Inferior parietal cortex (tissue), 1 donor: ENCODE results near the gene DAPK2.

Experiments used
- DNase-seq: peaks from one replicate; pipeline ENCODE4 v3.0.0-alpha.2; 2016; ENCODE audit errors: extremely low spot score

The DAPK2 gene

DNA sequence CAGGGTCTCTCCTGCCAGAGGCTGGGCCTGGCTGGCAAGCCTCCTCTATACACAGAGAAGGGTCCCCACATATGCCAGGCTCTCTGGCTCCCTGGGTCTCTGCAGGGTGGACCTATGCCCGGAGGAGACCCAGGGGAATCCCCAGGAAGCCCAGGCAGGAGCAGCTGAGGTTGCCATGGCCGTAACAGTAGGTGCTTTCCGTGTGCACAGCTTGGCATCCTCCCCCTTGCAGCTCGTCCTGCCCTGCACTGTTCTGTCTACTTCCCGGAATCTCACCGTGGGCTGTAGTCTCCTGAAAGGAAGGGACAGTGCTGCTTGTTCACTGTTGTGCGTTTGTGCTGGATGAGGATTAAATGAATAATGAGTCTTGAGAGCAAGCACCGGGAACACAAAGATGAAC, 47.8 kb downstream of the DAPK2 start:
- DNase-seq: no peak

DNA sequence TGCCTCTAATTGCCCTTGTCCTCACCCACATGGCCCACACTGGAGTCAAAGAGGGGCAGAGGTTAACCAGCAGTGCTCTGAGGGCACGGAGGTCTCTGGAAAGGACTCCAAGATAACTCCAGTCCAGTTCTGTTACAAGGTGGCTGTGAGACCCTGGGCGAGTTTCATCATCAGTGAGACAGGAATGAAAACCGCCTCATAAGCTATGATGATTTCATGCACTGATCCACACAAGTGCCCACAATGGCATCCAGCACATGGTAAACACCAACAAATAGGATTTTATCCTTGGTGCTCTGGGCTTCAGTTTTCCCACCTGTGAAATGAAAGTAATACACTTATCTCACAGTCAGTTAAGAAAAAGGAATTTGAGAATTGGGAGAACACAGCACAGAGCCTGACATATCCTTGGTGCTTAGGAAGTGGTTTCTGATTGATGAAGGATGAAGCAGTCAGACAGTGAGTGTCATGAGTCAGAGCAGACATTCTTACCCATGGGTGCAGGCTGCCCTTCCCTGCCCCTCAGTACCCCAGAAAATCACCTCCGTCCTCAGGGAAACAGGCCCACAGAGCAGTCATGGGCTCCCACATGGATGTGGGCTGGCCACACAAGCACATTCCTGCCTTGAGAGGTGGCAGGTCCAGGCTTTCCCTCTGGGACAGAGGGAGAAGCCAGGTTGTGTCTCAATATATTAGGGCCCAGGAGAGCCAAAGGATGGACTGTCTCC, 48.4 kb downstream of the DAPK2 start:
- no peak for DNase-seq

DNA sequence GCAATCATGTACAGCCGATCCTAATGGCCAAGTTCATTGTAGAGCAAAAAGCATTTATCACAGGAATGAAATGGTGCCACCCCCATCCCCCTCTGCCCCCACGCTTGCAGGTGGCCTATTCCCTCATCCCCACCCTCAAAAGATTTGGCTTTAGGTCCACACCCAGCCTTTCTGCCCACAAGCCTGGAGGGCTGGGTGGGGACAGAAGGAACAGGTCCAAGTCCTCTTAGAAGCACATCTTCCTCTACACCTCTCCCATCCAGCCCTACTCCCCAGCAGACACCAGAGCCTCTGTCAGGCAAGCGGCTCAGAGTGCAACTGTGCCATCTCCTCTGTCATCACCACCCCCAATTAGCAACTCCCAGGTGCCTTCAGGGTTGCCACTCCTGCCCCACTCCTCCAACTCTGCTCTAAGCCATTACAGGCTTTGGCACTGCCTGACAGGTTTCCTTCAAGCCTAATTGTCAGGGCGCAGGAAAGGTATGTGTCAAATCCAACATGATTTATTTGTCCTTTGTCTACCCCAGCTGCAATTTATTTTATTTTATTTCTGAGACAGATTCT, 49.4 kb downstream of the DAPK2 start:
- no peak for DNase-seq

GRCh38 chr15:63995789-63996188, 50.5 kb downstream of the DAPK2 start:
- DNase-seq: no peak

DNA sequence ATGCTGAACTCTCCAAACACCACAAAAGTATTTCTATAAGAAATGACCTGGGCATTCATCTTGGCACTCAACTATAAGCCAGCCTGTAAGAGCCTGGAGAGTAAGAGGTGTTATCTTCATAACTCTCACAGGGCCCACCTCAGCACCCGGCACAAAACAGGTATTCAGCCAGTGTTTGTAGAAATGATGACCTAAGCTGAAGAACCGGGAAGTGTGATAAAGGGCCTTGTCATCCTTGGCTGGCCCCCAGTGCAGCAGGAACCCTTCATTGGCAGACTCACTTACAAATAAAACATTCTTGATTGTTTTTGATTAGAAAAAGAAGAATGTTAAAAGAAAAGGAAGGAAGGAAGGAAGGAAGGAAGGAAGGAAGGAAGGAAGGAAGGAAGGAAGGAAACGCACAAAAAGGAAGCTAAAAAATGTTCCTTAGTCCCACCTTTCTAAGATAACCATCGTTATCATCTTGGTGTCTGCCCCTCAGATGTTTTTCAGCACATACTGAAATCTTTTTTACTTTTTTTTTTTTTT, 52.1 kb downstream of the DAPK2 start:
- no peak for DNase-seq

GRCh38 chr15:63992300-63992699, 54.0 kb downstream of the DAPK2 start:
- no peak for DNase-seq

GRCh38 chr15:63991706-63992105, 54.6 kb downstream of the DAPK2 start:
- DNase-seq: no peak

DNA sequence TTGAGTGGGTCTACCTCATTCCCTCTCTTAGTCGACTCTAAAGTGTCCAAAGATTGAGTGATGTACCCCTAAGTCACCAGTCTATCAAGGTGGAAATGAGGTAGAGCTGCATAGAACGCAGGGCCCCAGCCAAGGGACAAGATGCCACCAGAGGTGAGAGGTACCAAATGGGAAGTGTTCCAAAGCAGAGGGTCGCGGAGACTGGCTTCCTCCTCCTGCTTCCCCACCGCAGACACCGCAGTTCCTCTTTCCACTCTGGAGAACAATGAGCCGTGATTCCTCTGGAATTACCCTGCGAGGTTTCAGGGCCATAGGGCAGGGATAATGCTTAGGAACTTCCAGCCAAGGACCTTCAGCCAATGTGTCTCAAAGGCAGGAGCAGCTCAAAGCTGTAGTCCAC, 55.8 kb downstream of the DAPK2 start:
- no peak for DNase-seq

GRCh38 chr15:63987796-63988378, 58.4 kb downstream of the DAPK2 start:
- no peak for DNase-seq

DNA sequence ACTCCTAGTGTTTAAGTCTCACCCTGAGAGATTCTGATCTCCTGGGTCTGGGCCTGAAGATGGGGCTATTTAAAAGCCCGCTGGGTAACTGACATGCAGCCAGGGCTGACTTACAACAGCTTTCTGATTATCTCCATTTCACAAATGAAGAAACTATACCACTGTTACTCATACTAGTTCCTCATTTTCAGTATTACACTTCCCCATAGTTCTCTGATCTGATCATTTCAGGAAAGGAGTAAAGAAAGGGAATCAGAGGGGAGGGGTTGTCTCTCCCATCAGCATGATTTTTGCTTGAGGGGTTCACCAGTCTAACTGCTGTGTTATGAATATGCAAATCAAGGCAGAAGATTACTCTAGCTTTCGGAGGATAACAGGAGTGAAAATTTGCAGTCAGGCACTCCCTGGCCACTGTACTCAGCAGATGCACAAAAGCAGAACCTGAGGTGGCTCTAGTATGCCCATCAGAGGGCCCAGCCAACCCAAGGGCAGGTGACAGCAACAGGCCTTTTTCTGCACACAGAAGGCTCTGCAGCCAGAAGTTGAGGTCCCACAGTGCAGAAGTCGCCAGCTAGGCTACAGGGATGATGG, 59.4 kb downstream of the DAPK2 start:
- no peak for DNase-seq

- no peak for DNase-seq
Measured at GRCh38 chr15:63986185-63986680, 60.1 kb downstream of the DAPK2 start.

- DNase-seq: no peak
Measured at GRCh38 chr15:63985221-63986184, 60.8 kb downstream of the DAPK2 start.

DNA sequence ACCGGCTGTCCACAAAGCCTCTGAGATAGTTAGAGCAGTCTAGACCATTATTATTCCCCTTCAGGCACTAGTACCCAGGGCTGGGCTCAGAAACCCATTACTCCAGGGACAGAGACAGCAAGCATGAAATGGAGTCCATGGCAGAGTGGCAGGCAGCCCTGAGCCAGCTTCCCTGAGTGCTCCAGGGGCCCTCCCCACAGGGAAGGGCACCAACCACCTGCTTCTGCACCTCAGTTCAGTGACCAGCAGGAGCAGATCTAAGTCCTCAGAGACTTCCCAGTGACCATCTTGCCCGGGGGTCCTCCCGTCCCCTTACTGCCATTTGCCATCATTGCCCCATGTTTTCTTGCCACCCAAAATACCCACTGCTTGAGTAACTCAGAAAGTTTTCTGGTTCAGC, 62.0 kb downstream of the DAPK2 start:
- no peak for DNase-seq

DNA sequence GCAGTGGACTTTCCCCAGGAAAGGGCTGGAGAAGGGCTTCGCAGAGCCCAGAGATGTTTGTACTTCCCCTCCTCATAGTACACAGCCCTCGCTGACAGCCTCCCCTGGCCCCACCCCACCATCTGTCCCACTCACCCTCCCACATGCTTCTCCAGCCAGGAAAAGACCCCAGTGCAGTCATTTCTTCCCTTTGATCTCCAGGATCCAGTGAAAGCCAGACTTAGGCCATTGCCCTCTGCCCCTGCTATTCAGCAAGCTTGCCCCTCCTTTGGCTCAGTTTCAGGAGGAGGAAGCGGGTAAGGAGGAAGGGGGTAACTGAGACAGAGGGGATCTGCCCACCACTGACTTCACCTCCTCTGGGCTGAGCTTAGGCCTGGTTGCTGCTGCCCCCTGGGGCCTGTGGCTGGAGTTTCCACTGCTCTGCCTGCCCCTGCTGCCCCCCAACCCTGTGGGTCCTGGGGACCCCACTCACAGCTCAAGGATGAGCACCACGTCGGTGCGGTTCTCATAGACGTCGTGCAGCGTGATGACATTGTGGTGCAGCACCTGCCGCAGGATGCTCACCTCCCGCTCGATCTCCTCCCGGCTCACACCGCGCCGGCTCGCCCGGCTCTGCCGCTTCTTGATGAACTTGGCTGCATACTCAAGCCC, 63.1 kb downstream of the DAPK2 start:
- DNase-seq: no peak

- no peak for DNase-seq
Measured at GRCh38 chr15:63982381-63982854, 63.9 kb downstream of the DAPK2 start.

DNA sequence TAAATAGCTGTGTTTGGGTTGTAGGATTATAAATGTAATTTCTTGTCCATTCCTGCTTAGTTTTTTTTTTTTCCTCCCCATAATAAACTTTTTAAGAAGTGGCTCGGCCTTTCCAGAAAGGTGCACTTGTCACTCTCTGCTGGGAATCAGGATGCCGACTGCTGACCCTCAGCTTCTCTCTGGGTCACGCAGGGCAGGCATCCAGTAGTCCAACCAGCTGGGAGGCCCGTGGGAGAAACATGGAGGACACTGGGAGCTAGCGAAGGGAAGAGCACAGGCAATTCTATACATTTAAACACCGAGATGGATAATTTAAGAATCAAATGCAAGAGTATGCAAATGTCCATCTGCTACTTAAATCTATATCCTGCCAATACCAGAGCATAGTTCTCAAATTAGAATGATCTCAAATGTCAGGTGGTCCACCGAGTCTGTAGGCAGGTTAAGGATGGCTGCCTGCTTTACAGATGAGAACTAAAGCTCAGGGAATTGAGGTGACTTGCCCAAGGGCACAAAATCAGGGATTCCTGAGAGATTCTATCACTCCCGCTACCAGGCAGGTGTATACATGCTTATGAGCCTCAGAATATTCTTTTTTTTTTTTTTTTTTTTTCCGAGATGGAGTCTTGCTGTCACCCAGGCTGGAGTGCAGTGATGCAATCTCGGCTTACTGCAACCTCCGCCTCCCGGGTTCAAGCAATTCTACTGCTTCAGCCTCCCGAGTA, 64.5 kb downstream of the DAPK2 start:
- no peak for DNase-seq

GRCh38 chr15:63979262-63979793, 67.0 kb downstream of the DAPK2 start:
- DNase-seq: no peak

- DNase-seq: no peak
Measured at GRCh38 chr15:63978511-63979261, 67.6 kb downstream of the DAPK2 start.

DNA sequence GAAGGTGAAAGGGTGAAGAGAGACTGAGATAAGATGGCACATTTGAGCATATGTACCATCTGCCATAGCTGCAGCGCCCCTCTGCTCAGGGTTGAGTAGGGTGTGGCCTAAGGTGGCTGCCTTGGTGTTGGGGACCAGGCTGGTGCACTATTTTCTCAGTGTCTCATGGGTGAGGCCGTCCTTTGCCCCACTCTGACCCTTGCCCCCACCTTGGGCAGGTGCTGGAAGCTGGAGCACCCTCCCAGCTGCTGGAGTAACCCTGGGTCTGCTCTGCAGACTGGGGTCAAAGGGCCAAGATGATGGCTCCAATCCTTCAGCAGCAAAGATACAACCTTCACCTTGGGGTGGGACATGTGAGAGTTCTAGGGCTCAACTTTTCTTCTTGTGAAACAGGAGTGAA, 69.2 kb downstream of the DAPK2 start:
- no peak for DNase-seq
